K562 (cell line): Measurements from ENCODE around the gene KIF18B. TPM values are rescaled to one million over a fixed set of nuclear protein-coding genes. Genes with fewer than 3 reads are reported as not detected.

Experiments
- BRF2 ChIP-seq: IDR thresholded peaks from 3 replicates; pipeline ENCODE4 v1.6.1; 2011; ENCODE audit warnings: borderline replicate concordance, mild to moderate bottlenecking; ENCODE audit not compliant: insufficient read length, insufficient read depth
- ERF ChIP-seq: fragments of 450-650 bp; formaldehyde crosslinking; IDR thresholded peaks from 2 replicates; pipeline ENCODE4 v1.4.0; 2020; ENCODE audit warnings: mild to moderate bottlenecking, mixed read lengths
- HMG20B ChIP-seq: fragments of 250-450 bp; sonication (Bioruptor Pico); IDR thresholded peaks from 2 replicates; pipeline ENCODE4 v1.5.0; 2021; ENCODE audit warnings: mild to moderate bottlenecking
- KAT7 ChIP-seq: sonication (generic); formaldehyde crosslinking; IDR thresholded peaks from 2 replicates; pipeline ENCODE4 v1.8.0; 2022; ENCODE audit warnings: missing genetic modification reagents, mild to moderate bottlenecking, borderline replicate concordance
- MEF2D ChIP-seq: conservative IDR thresholded peaks from 2 replicates; pipeline ENCODE4 v1.6.1; 2016; ENCODE audit warnings: low read depth, missing genetic modification characterization, missing compliant biosample characterization
- MTF1 ChIP-seq: fragments of 250-450 bp; sonication (Bioruptor Pico); IDR thresholded peaks from 2 replicates; pipeline ENCODE4 v1.9.0; 2021; ENCODE audit warnings: moderate library complexity, mild to moderate bottlenecking, inconsistent platforms, borderline replicate concordance
- NCOR1 ChIP-seq: fragments of 450-650 bp; IDR thresholded peaks from 2 replicates; pipeline ENCODE4 v1.6.1; 2016; ENCODE audit warnings: mild to moderate bottlenecking, moderate library complexity
- NR2C1 ChIP-seq, 2 experiments: fragments of 450-650 bp; IDR thresholded peaks; 2 replicates each; pipeline ENCODE4 v1.6.1; 2017; ENCODE audit warnings: mild to moderate bottlenecking in 2 of 2, antibody characterized with exemption in 1 of 2, inconsistent platforms in 1 of 2, missing compliant biosample characterization in 1 of 2, missing genetic modification characterization in 1 of 2
- PKNOX1 ChIP-seq: fragments of 450-650 bp; IDR thresholded peaks from 2 replicates; pipeline ENCODE4 v1.6.1; 2016
- SIN3B ChIP-seq: fragments of 450-650 bp; IDR thresholded peaks from 2 replicates; pipeline ENCODE4 v1.6.1; 2017; ENCODE audit warnings: low read depth, mild to moderate bottlenecking, moderate library complexity
- TEAD2 ChIP-seq: fragments of 450-650 bp; IDR thresholded peaks from 2 replicates; pipeline ENCODE4 v1.6.1; 2016; ENCODE audit warnings: missing genetic modification characterization, control low read depth, missing compliant biosample characterization
- TEAD4 ChIP-seq, 2 experiments: sonication (generic) in 1 of 2; formaldehyde crosslinking in 1 of 2; IDR thresholded peaks; 2 replicates each; pipeline versions ENCODE4 v1.6.1 to v1.8.0; 2012 to 2022; ENCODE audit warnings: borderline replicate concordance in 1 of 2, inconsistent platforms in 1 of 2, low read length in 1 of 2, mild to moderate bottlenecking in 1 of 2, missing genetic modification reagents in 1 of 2
- ZBTB26 ChIP-seq: fragments of 450-650 bp; formaldehyde crosslinking; IDR thresholded peaks from 2 replicates; pipeline ENCODE4 v1.4.0; 2022; ENCODE audit warnings: missing genetic modification characterization
- ZBTB7A ChIP-seq: IDR thresholded peaks from 2 replicates; pipeline ENCODE4 v1.6.1; 2011; ENCODE audit warnings: low read depth, mild to moderate bottlenecking, low read length, moderate library complexity, borderline replicate concordance; ENCODE audit not compliant: control insufficient read depth
- ZNF280A ChIP-seq: fragments of 450-650 bp; IDR thresholded peaks from 2 replicates; pipeline ENCODE4 v1.6.1; 2018; ENCODE audit warnings: mild to moderate bottlenecking, low read depth; ENCODE audit not compliant: partially characterized antibody
- ZNF311 ChIP-seq: fragments of 250-450 bp; sonication (Bioruptor Pico); IDR thresholded peaks from 2 replicates; pipeline ENCODE4 v1.4.0; 2020; ENCODE audit warnings: mild to moderate bottlenecking, moderate library complexity
- ZNF408 ChIP-seq: fragments of 250-450 bp; sonication (Bioruptor Pico); IDR thresholded peaks from 2 replicates; pipeline ENCODE4 v1.4.0; 2020; ENCODE audit warnings: low read depth, mild to moderate bottlenecking, moderate library complexity
- ZNF639 ChIP-seq, 2 experiments: fragments of 200-800 bp in 1 of 2; sonication (Bioruptor generic) in 1 of 2; sonication (generic) in 1 of 2; formaldehyde crosslinking in 1 of 2; IDR thresholded peaks in 1 of 2; conservative IDR thresholded peaks in 1 of 2; 2 replicates each; pipeline versions ENCODE4 v1.5.0 to v1.6.1; 2016 to 2020; ENCODE audit warnings: missing compliant biosample characterization in 1 of 2, missing genetic modification characterization in 1 of 2, missing genetic modification reagents in 1 of 2
- ZNF695 ChIP-seq: fragments of 450-650 bp; formaldehyde crosslinking; IDR thresholded peaks from 2 replicates; pipeline ENCODE4 v1.4.0; 2020; ENCODE audit warnings: mild to moderate bottlenecking, moderate library complexity
- ZNF830 ChIP-seq: fragments of 250-450 bp; sonication (Bioruptor Pico); IDR thresholded peaks from 2 replicates; pipeline ENCODE4 v1.5.0; 2021; ENCODE audit warnings: mild to moderate bottlenecking
- polyA plus RNA-seq, 8 experiments: library from polyadenylated mRNA; depleted of rRNA in 4 of 8; stranded (reverse) in 5 of 8; unstranded in 3 of 8; fragments of >200 nt; fragmentation: Nextera tagmentation in 2 of 8; fragmentation: Illumina TruSeq in 1 of 8; extraction: Ambion mirVana in 2 of 8; extraction: Trizol in 1 of 8; gene quantifications; 2 replicates each; pipeline versions ENCODE4 v1.2.1 to v1.2.3, GENCODE V29; 2011 to 2014; ENCODE audit warnings: inconsistent platforms in 1 of 8, missing spikeins in 1 of 8
- total RNA-seq, 7 experiments: library from RNA; depleted of rRNA in 6 of 7; stranded (reverse); fragments of >200 nt in 6 of 7; fragmentation: Illumina TruSeq in 2 of 7; extraction: Trizol in 2 of 7; gene quantifications; 2 replicates each; pipeline versions ENCODE4 v1.2.1 to v1.2.3, GENCODE V29; 2011 to 2021; ENCODE audit warnings: low replicate concordance in 1 of 7

KIF18B gene
- total and polyA plus RNA-seq, 9 of the 15 experiments (the other 6 are each of a cell fraction or from before 2014, with no cell fraction given), result 2.0 to 42.8 (median 13.2) TPM

GRCh38 chr17:44899074-44899782 is 48.3 kb downstream of the KIF18B start, which contains the start of gene EFTUD2 (continued):
- TF ChIP-seq TEAD4 (IDR thresholded peaks at IDR 0.05; ENCODE audit: low read length) (no peak), TEAD4 (CRISPR knock-in tag; IDR thresholded peaks at IDR 0.05; ENCODE audit: borderline replicate concordance) (no peak), ERF (no peak), ZNF639 (CRISPR knock-in tag; conservative IDR thresholded peaks at IDR 0.05 in 1 of 2, IDR thresholded peaks at IDR 0.05 in 1 of 2) (0 out of 4 replicates have a peak, but pooled peaks of 1 of the 2 experiments have one; percentile 41), MTF1 (CRISPR knock-in tag) (no peak), ZNF280A (no peak), NR2C1 (IDR thresholded peaks at IDR 0.05) (peak; percentile 76; the same call in 1 of the 2 replicates), NR2C1 (tag; IDR thresholded peaks at IDR 0.05) (peak; percentile 49; the same call in 1 of the 2 replicates), ZBTB26 (CRISPR knock-in tag) (no peak), BRF2 (no peak), MEF2D (tag) (no peak), KAT7 (no peak; the same call in 1 of the 2 replicates), ZNF311 (CRISPR knock-in tag) (no peak), ZNF408 (CRISPR knock-in tag) (no peak), ZNF830 (CRISPR knock-in tag) (no peak), ZNF695 (no peak), TEAD2 (no peak), ZBTB7A (no peak), SIN3B (peak; percentile 94), HMG20B (CRISPR knock-in tag) (no peak), PKNOX1 (peak; percentile 50; the same call in 1 of the 2 replicates), NCOR1 (peak; percentile 53)
